Activated CD4-positive, alpha-beta T cell treated with anti-CD3 and anti-CD28 coated beads, Interleukin-2, Interleukin-4, amounts not matched to agents 100 ng/mL and 50 ng/mL, durations not matched to agents 16 hours and 8 hours (primary cell): ENCODE measurements around the gene KRT4.
"Not testable (repeated sequence)": the region's sequence is repeated elsewhere in the genome, so short reads cannot be mapped to it uniquely, and the experiment has no call there.

Experiments
- DNase-seq: peaks from one replicate; pipeline ENCODE4 v3.0.0-alpha.2; 2020; ENCODE audit warnings: low spot score

The KRT4 gene

GRCh38 chr12:52813885-52814709, at the start of gene KRT4:
KRT4 (minus strand) TSS chr12:52814116; CDS start chr12:52814058, 58 bp downstream.
- no peak for DNase-seq

DNA sequence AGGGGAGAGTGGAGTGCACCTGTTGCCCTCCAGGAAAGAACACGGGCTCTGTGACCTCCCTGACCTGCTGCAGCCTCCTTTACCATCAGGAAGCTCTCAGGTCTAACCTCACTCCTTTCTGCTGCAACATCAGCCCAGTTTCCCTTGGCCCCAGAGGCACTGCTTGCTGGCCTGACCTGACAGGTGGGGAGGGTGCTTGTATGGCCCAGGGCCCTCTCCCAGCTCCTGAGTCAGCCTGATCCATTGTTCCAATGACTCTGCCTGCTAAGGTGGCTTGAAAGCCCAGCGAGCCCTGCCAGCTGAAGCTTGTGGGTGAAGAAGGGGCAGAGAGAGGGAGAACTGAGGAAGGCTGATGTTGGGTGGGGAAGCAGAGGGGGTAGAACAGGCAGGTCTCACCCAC, 48.1 kb upstream of the KRT4 start:
- no peak for DNase-seq

GRCh38 chr12:52861511-52861910, 47.6 kb upstream of the KRT4 start:
- DNase-seq, result no peak

DNA sequence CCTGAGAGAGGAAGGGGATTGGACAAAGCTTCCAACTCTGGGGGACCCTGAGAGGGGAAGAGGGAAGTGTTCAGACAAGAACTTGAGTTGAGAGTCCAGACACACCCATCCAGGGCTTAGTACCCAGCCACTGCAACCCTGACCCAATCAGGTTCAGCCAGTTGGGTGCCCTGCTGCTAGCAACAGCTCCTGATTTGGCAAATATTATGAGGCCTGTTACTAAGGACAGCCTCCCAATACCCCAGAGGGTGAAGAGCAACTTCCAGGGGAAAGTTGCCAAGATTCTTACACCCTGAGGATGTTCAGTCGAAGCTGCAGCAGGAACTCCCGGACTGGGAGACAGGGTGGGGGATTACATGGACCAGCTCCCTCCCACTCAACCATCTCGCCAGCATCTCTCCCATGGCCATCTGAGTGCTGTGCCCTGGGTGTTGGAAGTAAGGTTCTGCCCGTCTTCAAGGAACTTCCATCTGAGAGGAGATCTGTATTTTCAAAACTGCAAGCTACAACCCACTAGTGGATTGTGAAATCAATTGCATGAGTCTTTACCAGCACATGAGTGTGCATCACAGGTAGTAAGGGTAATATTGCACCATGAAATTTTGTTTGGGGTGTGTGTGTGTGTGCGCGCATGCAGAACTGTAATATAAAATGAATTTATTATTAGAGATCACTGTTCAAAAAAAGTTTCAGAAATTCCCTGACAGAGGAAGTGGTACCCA, 46.3 kb upstream of the KRT4 start:
- DNase-seq, result no peak

DNA sequence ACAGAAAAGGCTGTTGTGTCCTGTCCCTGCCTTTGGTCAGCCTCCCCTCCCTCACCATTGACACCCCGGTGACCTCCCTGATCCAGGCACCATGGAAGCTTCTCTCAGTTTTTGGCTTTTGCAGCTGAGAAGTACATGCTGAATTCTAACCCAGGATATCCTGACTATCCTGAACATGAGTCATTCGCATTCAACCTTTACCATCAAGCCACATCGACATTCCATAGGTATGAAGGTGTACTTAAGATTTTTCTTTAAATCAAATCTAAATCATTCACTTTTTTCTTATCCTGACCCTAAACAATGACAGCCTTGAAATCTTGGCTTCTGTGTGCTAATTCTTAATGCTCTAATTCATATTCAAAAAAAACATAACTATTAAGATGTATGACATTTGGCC, 43.6 kb upstream of the KRT4 start:
- no peak for DNase-seq

GRCh38 chr12:52856787-52857186, 42.9 kb upstream of the KRT4 start:
- no peak for DNase-seq

GRCh38 chr12:52856077-52856476, 42.2 kb upstream of the KRT4 start:
- DNase-seq, result not testable (repeated sequence)

DNA sequence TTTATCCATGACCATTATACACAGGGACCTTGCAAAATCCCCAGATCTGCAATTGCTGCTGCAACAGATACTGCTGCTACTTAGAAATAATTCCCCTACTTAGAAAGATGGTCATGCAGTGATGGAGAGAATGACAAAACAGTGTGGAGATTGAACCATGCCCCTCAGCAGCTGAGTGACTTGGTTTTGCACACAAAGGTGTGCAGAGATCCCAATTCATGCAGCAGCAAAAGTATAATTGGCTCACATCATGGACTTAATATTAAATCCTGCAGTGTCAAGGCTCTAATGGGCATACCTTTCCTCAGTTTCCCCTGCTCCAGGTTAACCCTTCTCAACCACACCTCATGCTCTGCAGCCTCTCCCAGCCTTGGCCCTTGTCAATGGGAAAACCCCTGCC, 37.9 kb upstream of the KRT4 start:
- DNase-seq, result no peak

DNA sequence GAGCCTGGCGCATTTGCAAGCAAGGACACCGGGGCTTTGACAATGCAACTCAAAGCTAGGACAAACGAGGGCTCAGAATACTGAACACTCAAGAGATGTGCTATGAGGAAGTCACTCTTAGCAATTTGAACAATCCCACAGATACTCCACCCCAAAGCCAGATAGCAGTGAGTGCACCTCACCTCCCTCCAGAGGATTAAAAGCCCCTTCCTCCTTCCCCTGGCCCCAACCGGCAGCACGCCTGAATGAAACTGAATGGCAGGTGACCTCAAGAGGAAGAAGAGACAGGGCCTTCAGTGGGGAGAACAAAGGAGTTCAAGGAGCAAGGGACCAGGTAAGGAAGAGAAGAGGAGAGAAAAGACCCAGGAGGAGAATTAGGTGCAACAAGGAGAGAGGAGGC, 36.8 kb upstream of the KRT4 start:
- DNase-seq, result no peak

GRCh38 chr12:52849511-52849910, 35.6 kb upstream of the KRT4 start:
- no peak for DNase-seq

- DNase-seq, result no peak
Observed at GRCh38 chr12:52848661-52849255, 34.8 kb upstream of the KRT4 start, which contains the start of gene KRT78. KRT78 (minus strand) TSS chr12:52848994; CDS start chr12:52848930, 64 bp downstream.

DNA sequence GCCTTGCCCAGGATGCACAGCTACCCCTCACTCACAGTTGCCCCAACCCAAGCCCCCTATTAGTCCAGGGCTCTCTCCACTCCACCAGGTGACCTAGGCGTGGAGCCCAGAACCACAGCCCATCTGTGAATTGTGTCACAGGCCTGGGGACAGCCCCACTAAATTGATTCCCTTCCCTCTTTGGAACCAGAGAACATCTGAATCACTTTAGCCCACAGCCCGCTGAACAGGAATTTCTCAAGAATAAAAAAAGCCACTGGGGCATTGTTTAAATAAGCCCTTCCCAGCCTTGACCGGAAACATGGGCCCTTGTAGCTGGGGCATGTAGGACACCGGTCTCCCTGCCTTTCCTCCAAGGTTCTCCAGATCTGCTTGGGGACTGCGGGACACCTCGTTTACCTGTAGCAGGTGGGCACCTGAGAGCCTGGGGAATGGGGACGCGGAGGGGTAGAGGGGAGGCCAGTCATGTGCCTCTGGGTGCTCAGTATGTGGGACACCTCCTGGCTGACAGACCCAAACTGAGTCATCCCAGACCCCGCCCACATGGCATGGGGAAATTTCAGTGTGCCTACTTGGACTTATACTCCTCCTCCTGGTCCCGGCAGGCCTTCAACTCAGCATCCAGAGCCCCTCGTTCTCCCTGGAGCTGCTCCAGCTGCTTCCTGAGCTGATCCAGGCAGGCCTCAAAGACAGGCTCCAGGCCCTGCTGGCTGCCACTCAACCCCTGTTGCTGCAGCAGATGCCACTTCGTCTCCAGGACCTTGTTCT, 33.6 kb upstream of the KRT4 start:
- DNase-seq, result no peak

GRCh38 chr12:52846356-52846970, 32.5 kb upstream of the KRT4 start:
- no peak for DNase-seq

GRCh38 chr12:52845946-52846345, 32.0 kb upstream of the KRT4 start:
- DNase-seq, result no peak

DNA sequence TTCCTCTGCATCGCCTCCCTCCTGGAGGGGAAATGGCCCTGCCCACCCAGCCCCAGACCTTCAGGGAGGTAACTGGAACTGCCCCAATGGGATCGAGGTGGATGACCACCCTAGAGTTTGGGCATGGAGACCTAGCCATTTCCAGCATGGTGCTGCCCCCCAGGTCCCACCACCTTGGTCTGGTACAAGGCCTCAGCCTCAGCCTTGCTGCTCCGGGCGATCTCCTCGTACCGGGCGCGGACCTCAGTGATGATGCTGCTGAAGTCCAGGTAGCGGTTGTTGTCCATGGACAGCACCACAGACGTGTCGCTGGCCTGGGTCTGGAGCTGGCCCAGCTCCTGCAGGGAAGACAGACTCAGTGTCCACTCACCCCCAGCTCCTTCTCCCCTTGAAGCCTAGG, 30.5 kb upstream of the KRT4 start:
- no peak for DNase-seq

GRCh38 chr12:52839436-52840105, 25.7 kb upstream of the KRT4 start:
- DNase-seq, result no peak

DNA sequence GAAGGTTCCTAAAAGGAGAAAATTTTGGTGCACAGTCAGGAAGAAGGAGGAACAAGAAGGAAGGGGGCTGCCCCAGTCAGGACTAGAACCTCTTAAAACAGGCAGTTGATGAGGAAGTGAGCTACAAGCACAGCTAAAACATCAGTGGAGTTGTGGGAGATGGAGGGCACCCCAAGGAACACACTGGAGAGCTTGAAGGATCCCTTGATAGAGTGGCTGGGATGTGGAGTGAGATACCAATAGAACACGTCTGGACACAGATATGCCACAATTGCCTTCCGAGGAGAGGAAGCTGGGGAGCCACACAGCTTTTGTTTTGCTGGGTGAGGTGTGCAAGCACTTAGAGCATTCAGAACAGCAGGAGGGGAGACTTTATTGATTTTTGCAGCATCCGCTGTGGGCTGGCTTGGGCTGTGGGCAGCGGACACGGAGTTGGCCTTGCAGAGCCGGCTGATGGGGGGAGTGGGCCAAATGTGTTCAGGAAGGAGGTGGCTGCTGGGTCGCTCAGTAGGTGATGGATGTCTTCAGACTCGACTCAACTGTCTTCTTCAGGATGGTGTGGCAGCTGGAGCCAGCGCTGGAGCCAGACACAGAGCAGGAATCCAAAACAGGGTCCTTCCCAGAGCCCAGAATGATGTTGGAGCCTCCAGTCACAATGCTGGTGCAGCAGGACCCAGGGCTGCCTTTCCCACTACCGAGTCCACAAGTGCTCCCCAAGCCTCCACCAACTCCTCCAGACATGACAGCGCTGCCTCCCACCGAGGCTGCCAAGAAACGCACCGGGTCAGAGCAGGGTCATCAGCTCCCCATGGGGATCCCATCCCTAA, 24.9 kb upstream of the KRT4 start:
- no peak for DNase-seq

DNA sequence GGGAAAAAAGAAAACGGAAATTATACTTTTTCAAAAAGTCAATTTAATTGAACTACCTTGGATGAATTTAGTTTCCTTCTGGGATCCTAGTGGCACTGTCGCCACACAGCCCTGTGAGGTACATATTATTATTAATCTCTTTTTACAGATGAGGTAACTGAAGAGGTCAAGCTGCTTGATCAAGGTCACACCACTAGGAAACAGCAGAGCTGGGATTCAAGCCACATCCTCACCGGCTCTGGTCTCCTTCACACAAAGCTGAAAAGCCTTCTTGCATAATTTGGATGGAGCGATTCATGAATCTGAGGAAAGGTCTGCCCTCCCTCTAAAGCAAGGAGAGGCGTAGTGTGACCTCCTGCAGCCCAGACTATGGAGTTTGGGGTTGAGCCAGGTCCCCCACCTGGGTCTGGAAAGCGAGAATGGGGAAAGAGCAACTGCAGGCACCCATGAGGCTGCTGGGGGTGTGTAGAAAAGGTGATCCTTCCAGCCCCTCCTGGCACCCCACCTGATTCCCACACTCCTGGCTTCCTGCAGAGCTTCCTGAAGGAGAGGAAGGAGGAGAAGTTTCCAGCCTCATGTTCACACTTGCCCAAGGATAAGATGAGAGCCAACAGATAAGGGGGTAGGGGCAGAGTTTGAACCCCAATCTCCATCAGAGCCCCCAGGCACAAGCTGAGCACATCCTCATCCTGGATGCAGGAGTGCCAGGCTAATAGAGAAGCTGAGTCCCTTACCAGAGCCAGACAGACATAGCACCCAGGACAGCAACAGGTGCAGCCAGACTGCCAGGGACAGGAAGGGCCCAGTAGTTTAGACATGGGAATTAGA, 24.1 kb upstream of the KRT4 start:
- no peak for DNase-seq

DNA sequence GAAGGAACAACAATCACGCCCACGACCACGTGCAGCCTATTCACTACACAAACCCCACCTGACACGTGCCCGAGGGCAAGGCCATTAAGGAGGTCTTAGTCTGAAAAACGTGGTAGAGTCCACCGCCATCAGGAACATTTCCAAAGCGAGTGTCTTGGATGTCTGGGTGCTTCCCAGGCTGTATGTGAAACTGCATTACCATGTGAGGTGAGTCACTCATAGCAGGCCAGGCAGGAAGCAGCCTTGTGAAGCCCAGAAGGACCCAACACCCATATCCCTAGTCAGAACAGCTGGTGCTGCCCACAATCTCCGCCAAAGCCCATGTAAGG, 23.5 kb upstream of the KRT4 start:
- no peak for DNase-seq
